Renal pelvis (tissue), 4 donors: Measurements from ENCODE around the gene OTUB2. TPM values are rescaled to one million over a fixed set of nuclear protein-coding genes. Genes with fewer than 3 reads are reported as not detected.

Source experiments
- DNase-seq: peaks from one replicate; pipeline ENCODE4 v3.0.0-alpha.2; 2013
- polyA plus RNA-seq, 3 donors: library from polyadenylated mRNA; unstranded; fragments of 120-200 nt; gene quantifications; one replicate each; pipeline ENCODE4 v1.2.1, GENCODE V29; 2013; ENCODE audit not compliant: insufficient read length in 3 of 3

The OTUB2 gene
- polyA plus RNA-seq, 3 donors: 4.2 to 4.7 (median 4.7) TPM

- DNase-seq: no peak
These were observed 12.9 kb downstream of the OTUB2 start for GRCh38 chr14:94038921-94039629.

GRCh38 chr14:94040247-94040646, 14.1 kb downstream of the OTUB2 start:
- no peak for DNase-seq

- no peak for DNase-seq
These were observed 14.7 kb downstream of the OTUB2 start for GRCh38 chr14:94040796-94041195.

- DNase-seq: no peak
These were observed 15.6 kb downstream of the OTUB2 start for GRCh38 chr14:94041551-94042346.

- no peak for DNase-seq
These were observed 16.4 kb downstream of the OTUB2 start for GRCh38 chr14:94042433-94043091.

GRCh38 chr14:94043111-94043755, 17.1 kb downstream of the OTUB2 start:
- DNase-seq: no peak

GRCh38 chr14:94043756-94044475, 17.8 kb downstream of the OTUB2 start:
- no peak for DNase-seq

GRCh38 chr14:94044476-94045091, 18.4 kb downstream of the OTUB2 start:
- DNase-seq: no peak

GRCh38 chr14:94045101-94045500, 19.0 kb downstream of the OTUB2 start:
- no peak for DNase-seq

- DNase-seq: no peak
These were observed 19.6 kb downstream of the OTUB2 start for GRCh38 chr14:94045563-94046345.

GRCh38 chr14:94046696-94047250, 20.6 kb downstream of the OTUB2 start:
- no peak for DNase-seq

GRCh38 chr14:94047581-94047980, 21.4 kb downstream of the OTUB2 start:
- DNase-seq: no peak

- no peak for DNase-seq
These were observed 22.8 kb downstream of the OTUB2 start for GRCh38 chr14:94048691-94049624.

GRCh38 chr14:94049625-94050023, 23.5 kb downstream of the OTUB2 start:
- DNase-seq: no peak

- no peak for DNase-seq
These were observed 24.2 kb downstream of the OTUB2 start for GRCh38 chr14:94050231-94050880.

- no peak for DNase-seq
These were observed 25.0 kb downstream of the OTUB2 start for GRCh38 chr14:94051115-94051514.

GRCh38 chr14:94051779-94052178, 25.6 kb downstream of the OTUB2 start:
- DNase-seq: no peak

GRCh38 chr14:94052199-94052598, 26.1 kb downstream of the OTUB2 start:
- no peak for DNase-seq
